ENCODE measurements around the gene AIMP2.
"Not testable (repeated sequence)": the region's sequence is repeated elsewhere in the genome, so short reads cannot be mapped to it uniquely, and the experiment has no call there.

DNA sequence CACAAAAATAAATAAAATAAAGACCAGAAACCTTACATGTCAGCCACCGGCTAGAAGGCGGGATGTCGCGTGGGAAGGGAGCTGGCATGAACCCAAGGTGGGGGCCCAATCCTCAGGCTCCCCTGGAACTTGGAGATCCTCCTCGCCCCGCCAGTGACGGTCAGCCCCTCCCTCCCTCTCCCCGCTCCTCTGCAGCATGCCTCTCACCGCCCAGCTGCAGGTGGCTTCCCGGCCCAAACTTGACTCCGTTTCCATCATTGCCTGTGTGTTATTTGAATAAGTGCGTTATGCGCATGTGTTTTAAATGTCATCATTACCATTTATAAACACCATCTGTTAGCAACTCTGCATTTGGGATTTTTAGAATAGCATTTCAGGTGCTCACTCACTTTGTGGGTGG, 45.9 kb upstream of the AIMP2 start:
- TF ChIP-seq EZH2 (IDR thresholded peaks at IDR 0.05; ENCODE audit: borderline replicate concordance, low read depth, low read length, severe bottlenecking) = not testable (repeated sequence)
- TF ChIP-seq, protein P1, sequence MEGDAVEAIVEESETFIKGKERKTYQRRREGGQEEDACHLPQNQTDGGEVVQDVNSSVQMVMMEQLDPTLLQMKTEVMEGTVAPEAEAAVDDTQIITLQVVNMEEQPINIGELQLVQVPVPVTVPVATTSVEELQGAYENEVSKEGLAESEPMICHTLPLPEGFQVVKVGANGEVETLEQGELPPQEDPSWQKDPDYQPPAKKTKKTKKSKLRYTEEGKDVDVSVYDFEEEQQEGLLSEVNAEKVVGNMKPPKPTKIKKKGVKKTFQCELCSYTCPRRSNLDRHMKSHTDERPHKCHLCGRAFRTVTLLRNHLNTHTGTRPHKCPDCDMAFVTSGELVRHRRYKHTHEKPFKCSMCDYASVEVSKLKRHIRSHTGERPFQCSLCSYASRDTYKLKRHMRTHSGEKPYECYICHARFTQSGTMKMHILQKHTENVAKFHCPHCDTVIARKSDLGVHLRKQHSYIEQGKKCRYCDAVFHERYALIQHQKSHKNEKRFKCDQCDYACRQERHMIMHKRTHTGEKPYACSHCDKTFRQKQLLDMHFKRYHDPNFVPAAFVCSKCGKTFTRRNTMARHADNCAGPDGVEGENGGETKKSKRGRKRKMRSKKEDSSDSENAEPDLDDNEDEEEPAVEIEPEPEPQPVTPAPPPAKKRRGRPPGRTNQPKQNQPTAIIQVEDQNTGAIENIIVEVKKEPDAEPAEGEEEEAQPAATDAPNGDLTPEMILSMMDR (IDR thresholded peaks at IDR 0.05; ENCODE audit: borderline replicate concordance, extremely low read depth, low read length, poor library complexity, severe bottlenecking) = not testable (repeated sequence)
